Upper lobe of right lung (tissue), 1 donor: ENCODE data around the gene TAX1BP1. TPM values are rescaled to one million over a fixed set of nuclear protein-coding genes. Genes with fewer than 3 reads are reported as not detected.

Experiments used
- ATAC-seq: fragments of 200-7000 bp; cut with Tn5 transposase; one replicate; pipeline ENCODE4 v1.9.1; 2020; ENCODE audit warnings: mild to moderate bottlenecking, moderate library complexity
- DNase-seq: peaks from one replicate; pipeline ENCODE4 v3.0.0-alpha.2; 2020
- H3K27ac ChIP-seq: fragments of 200-600 bp; one replicate; pipeline ENCODE4 v1.8.0; 2022
- H3K27me3 ChIP-seq: fragments of 200-600 bp; one replicate; pipeline ENCODE4 v1.8.0; 2022; ENCODE audit warnings: mild to moderate bottlenecking
- H3K36me3 ChIP-seq: fragments of 200-600 bp; one replicate; pipeline ENCODE4 v1.8.0; 2022
- H3K4me1 ChIP-seq: fragments of 200-600 bp; one replicate; pipeline ENCODE4 v1.8.0; 2022
- H3K4me3 ChIP-seq: fragments of 200-600 bp; one replicate; pipeline ENCODE4 v1.8.0; 2022; ENCODE audit warnings: mild to moderate bottlenecking
- H3K9me3 ChIP-seq: fragments of 200-600 bp; one replicate; pipeline ENCODE4 v1.8.0; 2022
- CTCF ChIP-seq: fragments of 200-600 bp; IDR thresholded peaks from one replicate; pipeline ENCODE4 v1.8.0; 2022; ENCODE audit warnings: antibody characterized with exemption
- intact Hi-C: fragments of 100-400 bp; cut with DNase I; formaldehyde crosslinking; loops from one replicate; pipeline ENCODE4 v1.11.0; 2022
- total RNA-seq: library from RNA; stranded (reverse); fragmentation: NEBNext Ultra II Directional; extraction: Animal tissue kit (Norgen Biotek cat#: 25700); gene quantifications from one replicate; pipeline ENCODE4 v1.2.1, GENCODE V29; 2021
- donor health status: DM: no; HTN: yes; CAD: no; lungs with severe emphysema.

TAX1BP1 gene
- total RNA-seq, 1 donor from 2014 or later, result 109 TPM

DNA sequence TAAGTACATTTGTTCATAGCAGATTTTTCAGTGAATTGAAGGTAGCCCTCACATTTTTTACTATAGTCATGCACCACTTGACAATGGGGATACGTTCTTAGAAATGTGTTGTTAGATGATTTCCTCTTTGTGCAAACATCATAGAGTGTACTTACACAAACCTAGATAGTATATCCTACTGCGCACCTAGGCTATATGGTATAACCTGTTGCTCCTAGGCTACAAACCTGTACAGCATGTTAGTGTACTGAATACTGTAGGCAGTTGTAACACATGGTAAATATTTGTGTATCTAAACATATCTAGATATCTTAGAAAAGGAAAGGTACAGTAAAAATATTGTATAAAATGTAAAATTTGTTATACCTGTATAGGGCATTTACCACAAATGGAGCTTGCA is 41.2 kb downstream of the TAX1BP1 start:
- peaks cover 13% of the 10 kb centered on the region for H3K36me3 ChIP-seq
- peaks cover 6% of the 10 kb centered on the region for H3K4me1 ChIP-seq
- no peaks in the 10 kb centered on the region for H3K9me3 ChIP-seq
- intact Hi-C loops, result no loop called here
- DNase-seq, result no peak
- no peak for ATAC-seq
- H3K27ac ChIP-seq, result no peak overlapping the region
- no peak overlapping the region for H3K4me3 ChIP-seq
- H3K27me3 ChIP-seq, result no peaks in the 10 kb centered on the region
- TF ChIP-seq CTCF, result no peak

- H3K36me3 ChIP-seq, result peaks cover 30% of the 10 kb centered on the region
- H3K9me3 ChIP-seq, result no peaks in the 10 kb centered on the region
- no peaks in the 10 kb centered on the region for H3K27me3 ChIP-seq
- no peak overlapping the region for H3K4me3 ChIP-seq
- DNase-seq (no peak), ATAC-seq (no peak)
- intact Hi-C loops, result no loop called here
- H3K27ac ChIP-seq, result no peak overlapping the region
- peaks cover 6% of the 10 kb centered on the region for H3K4me1 ChIP-seq
- TF ChIP-seq CTCF, result no peak
Measured at GRCh38 chr7:27782849-27783248, 42.9 kb downstream of the TAX1BP1 start.

- Histone ChIP-seq H3K27me3 (no peaks in the 10 kb centered on the region), H3K4me3 (no peak overlapping the region), H3K9me3 (no peaks in the 10 kb centered on the region), H3K27ac (no peak overlapping the region), H3K36me3 (peaks cover 43% of the 10 kb centered on the region), H3K4me1 (peaks cover 6% of the 10 kb centered on the region)
- peak; percentile 38 for ATAC-seq
- TF ChIP-seq CTCF, result peak; percentile 58
- DNase-seq, result no peak
- intact Hi-C loops, result no loop called here
Measured at GRCh38 chr7:27784399-27785053, 44.6 kb downstream of the TAX1BP1 start.

DNA sequence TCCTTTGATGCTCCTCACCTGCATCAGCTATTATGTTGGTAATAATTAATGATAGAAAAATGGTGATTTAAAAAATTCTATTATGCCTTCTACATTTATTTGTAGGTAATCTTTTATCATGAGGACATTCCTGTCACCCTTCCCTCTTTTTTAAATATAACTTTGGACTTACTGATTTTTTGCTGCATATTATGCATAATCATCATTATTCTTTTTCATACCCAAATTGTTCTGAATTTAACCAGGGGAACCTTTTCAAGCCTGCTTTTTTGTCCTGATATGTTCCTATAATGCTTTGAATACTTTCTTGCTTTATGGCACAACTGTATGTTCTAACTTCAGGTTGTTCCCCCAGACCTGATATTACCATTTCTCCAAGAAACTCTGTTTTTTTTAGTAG is 48.5 kb downstream of the TAX1BP1 start:
- no peak for TF ChIP-seq CTCF
- Histone ChIP-seq H3K27ac (no peak overlapping the region), H3K4me3 (no peak overlapping the region), H3K4me1 (peaks cover 4% of the 10 kb centered on the region), H3K9me3 (no peaks in the 10 kb centered on the region), H3K27me3 (no peaks in the 10 kb centered on the region), H3K36me3 (peaks cover 69% of the 10 kb centered on the region)
- DNase-seq, result no peak
- intact Hi-C loops, result no loop called here
- no peak for ATAC-seq

DNA sequence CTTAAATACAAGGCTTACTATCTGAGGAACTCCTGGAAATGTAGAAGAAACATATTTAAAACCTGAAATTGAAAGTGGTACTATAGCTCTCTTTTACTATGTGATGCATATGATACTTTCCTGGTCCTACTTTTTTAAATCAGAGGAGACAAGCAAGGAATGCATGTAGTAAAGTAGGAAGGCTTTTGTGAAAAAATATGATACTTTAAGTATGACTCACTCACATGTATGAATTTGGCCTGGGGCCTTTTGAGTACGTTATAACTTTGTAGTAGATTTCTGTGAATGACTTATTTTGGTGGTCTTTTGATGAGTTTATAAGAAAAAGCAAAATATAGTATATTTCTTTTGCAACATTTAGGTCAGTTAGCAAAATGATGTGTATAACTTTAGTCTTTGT is 53.8 kb downstream of the TAX1BP1 start:
- ATAC-seq (no peak), DNase-seq (no peak)
- no peaks in the 10 kb centered on the region for H3K9me3 ChIP-seq
- H3K4me3 ChIP-seq, result no peak overlapping the region
- no peaks in the 10 kb centered on the region for H3K27me3 ChIP-seq
- H3K27ac ChIP-seq, result no peak overlapping the region
- intact Hi-C loops, result no loop called here
- no peaks in the 10 kb centered on the region for H3K4me1 ChIP-seq
- peaks cover 85% of the 10 kb centered on the region for H3K36me3 ChIP-seq
- no peak for TF ChIP-seq CTCF

DNA sequence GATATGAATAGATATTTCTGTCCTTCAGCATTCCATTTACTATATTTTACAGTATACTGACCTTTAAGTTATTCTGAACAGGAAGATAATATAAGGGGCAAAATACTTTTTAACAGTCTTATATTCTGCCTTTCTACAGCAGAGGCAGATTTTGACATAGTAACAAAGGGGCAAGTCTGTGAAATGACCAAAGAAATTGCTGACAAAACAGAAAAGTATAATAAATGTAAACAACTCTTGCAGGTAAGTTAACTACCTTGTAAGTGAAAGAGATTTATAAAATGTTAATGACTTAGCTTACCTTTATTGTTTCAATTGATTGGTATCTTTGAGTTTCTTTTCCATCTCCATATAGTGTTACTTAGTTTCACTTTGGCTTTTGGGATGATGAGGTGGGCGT is 56.0 kb downstream of the TAX1BP1 start:
- Histone ChIP-seq H3K4me3 (no peak overlapping the region), H3K9me3 (no peaks in the 10 kb centered on the region), H3K27me3 (no peaks in the 10 kb centered on the region), H3K27ac (no peak overlapping the region), H3K36me3 (peaks cover 84% of the 10 kb centered on the region), H3K4me1 (no peaks in the 10 kb centered on the region)
- intact Hi-C loops, result no loop called here
- DNase-seq (no peak), ATAC-seq (no peak)
- no peak for TF ChIP-seq CTCF
